GM13977 (cell line): ENCODE measurements around the gene SLC6A12.

Source experiments
- DNase-seq: peaks from one replicate; pipeline ENCODE4 v3.0.0; 2012; ENCODE audit warnings: low spot score
- CTCF ChIP-seq: IDR thresholded peaks from 2 replicates; pipeline ENCODE4 v1.5.1; 2012; ENCODE audit warnings: mild to moderate bottlenecking, control low read depth; ENCODE audit not compliant: insufficient read depth; ENCODE audit errors: extremely low read depth, missing control alignments
- in situ Hi-C: fragments of 300-500 bp; cut with MboI; formaldehyde crosslinking; loops from one replicate; pipeline ENCODE4 v1.12.0; 2022; ENCODE audit warnings: low sequenced_read_pairs, low pct_unique_long_range_greater_than_20kb, mixed read lengths, inconsistent platforms; ENCODE audit not compliant: unreplicated experiment

SLC6A12 gene

DNA sequence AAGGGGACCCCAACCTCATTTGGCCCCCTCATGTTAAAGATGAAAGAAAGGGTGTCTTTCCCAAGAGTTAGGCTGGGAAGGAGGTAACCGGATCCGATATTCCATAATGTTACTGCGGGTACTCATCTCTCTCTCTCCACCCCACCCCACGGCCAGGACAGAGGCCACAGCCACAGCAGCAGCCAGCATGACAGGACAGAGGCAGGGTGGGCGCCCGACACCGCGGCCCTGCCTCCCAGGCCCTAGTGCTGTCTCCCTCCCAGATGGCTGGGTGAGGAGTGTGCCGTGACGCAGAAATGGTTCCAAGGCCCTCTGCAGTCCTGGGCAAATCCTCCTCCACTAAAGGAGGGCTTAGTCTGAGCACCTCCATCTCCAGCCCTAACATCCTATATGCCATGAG, 6.2 kb downstream of the SLC6A12 start:
- in situ Hi-C loops, result no loop called here
- TF ChIP-seq CTCF, result no peak
- no peak for DNase-seq

GRCh38 chr12:206746-207440, 7.1 kb downstream of the SLC6A12 start:
- TF ChIP-seq CTCF, result no peak
- in situ Hi-C loops, result no loop called here
- DNase-seq, result no peak

DNA sequence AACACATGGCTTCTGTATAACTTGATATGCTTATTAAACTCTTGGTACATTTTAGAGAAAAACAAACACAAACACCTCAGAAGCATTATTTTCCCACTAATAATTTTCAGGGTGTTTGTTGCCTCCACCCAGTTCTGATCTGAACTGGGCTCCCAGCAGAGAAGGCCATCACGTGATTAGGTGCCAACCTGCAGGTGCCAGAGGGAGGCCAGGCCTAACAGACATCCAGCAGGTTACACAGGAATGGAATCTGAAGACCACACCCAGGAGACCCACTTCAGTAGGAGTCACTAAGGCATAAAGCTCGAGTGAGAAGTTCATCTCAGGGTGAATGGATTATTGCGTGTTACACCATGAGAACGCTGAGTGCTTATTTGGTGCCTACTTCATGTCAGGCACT, 8.9 kb downstream of the SLC6A12 start:
- no peak for DNase-seq
- TF ChIP-seq CTCF, result no peak
- in situ Hi-C loops, result no loop called here

DNA sequence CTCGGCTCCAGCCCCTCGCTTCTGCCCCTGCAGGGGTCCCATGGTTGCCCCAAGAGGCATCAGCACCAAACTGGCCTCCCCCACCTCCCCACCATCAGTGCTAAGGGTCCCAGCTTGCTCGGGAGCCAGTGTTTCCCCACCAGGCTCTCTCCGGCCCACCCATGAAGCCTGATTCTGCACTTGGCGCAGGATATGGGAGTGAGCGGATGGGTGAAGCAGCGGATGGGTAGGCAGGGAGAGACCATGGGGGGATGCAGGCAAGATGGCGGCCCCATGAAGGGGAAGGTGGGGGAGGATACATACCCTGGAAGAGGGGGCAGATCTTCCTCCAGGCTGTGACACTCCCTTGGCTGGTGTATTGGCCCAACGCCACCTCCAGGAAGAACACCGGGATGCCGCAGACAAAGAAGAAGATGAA, 9.7 kb downstream of the SLC6A12 start:
- DNase-seq, result no peak
- no peak for TF ChIP-seq CTCF

GRCh38 chr12:203462-204260, 10.3 kb downstream of the SLC6A12 start:
- TF ChIP-seq CTCF, result no peak
- in situ Hi-C loops, result no loop called here
- no peak for DNase-seq

More for the DNA sequence above, 9.7 kb downstream of the SLC6A12 start:
- in situ Hi-C loops, result no loop called here

DNA sequence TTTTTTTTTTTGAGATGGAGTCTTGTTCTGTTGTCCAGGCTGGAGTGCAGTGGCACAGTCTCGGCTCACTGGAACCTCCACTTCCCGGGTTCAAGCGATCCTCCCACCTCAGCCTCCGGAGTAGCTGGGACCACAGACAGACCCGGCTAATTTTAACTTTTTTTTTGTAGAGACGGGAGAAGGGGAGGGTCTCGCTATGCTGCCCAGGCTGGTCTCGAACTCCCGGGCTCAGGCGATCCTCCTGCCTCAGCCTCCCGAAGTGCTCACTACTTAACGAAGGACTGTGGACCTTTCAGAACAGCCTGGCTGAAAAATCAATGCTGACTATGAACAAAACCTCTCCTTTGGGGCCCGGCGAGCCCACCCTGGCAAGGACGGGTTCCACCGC, 10.9 kb downstream of the SLC6A12 start:
- no peak for DNase-seq
- no peak for TF ChIP-seq CTCF
- in situ Hi-C loops, result no loop called here
